ENCODE data around the gene HOXB9.

Gene HOXB9

DNA sequence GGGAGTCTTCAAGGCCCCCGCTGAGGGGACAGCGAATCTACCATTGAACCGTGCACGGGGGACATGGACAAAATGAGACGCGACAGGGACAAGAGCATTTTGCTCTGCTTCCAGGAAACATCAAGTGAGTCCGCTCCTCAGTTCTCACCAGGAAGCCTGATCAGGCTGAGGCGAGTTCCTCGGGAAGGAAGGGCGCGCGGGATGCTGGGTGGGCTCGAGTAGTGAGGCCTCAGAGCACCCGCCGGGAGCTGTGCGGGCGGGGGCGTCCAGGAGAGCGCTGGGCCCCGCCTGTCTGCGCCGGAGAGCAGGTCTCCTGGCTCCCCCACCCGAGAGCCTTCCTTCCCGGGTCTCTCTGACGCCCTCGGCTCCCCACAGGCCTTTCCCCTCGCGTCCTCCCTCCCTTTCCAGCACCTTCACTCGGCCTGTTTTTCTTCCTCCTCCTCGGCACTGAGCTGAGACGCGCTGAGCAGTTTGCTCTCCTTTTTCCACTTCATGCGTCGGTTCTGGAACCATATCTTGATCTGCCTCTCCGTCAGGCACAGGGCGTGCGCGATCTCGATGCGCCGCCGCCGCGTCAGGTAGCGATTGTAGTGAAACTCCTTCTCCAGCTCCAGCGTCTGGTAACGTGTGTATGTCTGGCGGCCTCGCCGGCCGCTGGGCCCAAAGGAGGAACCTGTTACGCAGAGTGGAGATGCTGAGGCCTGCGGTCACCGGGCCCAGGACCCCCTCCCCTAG, 30.0 kb downstream of the HOXB9 start:
- DNase-seq (ENCODE audit: low spot score): no peak

DNA sequence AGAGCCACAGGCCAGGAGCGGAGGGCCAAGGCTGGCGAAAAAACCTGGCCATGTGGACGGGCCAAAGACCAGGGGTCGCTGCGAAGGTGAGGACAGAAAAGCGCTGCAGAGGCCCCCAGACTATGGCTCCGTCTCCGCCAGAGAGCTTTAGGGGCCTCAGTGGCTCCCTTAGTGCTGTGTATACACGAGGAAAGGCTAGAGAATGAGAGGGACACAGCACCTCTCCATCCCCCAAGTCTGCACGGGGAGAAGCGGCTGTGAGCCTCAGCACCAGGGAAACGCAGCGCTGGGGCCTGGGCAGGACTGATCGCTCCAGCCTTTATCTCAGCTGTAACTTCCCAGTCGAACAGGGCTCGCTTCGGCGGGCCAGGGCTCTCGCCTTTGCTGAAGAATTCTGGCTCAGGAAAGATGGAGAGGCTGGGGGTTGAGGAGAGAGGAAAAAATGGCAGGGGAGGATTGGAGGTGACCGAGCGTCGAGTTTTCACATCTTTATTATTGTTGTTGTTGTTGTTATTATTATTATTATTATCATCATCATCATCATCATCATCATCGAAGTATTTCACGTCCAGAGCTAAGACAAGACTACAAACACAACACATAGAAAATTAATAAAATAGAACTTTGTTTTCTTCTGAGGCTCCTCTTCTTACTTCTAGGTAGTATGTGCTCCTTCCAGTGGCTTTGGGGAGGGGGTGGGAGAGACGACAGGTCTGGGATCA, 30.7 kb downstream of the HOXB9 start:
- DNase-seq (ENCODE audit: low spot score): no peak

DNA sequence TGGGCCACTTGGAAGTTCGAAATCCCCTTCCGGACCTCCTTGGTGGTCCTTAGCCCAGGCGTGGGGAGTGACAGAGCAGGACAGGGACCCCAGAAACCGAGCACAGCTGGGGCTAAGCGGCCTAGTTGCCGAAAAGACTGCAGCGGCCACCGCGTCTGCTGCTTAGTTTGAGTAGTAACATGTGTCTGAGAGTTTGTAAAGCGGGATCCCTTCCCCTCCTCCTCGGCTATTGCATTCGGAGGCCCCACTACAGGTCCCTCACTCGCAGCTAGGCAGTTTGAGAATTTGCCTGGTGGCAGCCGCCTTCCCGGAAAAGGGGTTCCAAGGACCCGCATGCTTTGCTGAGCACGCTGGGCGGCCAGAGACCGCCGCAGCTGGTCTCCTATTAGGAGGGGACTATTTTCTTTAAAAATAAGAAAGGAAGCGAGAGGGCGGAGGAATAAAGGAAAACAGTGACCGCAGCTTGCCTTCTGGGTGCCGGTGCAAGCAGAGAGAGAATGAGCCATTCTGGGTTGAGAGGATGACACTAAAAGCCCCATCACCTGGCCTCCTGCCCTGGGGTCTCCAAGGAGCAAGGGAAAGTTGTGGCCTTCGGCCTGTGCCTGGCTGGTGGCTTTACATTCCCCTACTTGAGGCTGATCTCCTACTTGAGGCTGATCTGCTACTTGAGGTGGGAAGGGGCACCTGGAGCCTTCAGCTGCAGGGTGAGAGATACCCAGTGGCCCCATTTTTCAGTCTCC, 31.4 kb downstream of the HOXB9 start:
- DNase-seq (ENCODE audit: low spot score): no peak

DNA sequence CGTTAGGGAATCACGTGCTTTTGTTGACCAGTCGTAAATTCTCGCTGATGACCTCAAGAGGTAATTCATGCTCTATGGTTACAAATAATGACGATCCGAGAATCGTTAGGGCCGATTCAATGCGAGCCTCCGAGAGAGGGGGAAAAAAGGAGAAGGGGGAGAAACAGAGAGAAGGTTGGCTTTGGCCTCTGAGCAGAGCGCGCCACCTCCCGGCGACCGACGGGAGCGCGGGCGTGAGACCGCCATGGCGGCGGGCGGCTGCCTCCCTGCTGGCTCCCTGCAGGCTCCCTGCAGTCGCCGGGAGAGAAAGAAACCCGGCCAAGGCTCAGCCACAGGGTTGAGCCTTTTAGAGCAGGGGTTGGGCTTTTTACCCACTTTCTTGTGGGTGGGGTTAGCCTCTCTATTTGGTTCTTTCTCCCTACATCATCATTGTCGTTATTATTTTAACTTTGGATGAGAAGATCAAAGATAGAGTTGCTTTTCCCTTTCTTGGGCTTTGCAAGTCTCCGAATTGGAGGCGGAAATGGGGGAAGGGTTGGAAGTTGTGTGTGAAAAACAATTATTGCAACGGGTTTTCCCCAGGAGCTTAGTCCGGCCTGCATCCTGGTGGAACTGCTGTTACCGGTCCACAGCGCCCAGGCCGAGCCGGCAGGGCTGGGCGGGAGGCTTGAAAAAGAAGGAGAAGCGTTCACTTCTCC, 32.2 kb downstream of the HOXB9 start:
- DNase-seq (ENCODE audit: low spot score): peak; percentile 93

DNA sequence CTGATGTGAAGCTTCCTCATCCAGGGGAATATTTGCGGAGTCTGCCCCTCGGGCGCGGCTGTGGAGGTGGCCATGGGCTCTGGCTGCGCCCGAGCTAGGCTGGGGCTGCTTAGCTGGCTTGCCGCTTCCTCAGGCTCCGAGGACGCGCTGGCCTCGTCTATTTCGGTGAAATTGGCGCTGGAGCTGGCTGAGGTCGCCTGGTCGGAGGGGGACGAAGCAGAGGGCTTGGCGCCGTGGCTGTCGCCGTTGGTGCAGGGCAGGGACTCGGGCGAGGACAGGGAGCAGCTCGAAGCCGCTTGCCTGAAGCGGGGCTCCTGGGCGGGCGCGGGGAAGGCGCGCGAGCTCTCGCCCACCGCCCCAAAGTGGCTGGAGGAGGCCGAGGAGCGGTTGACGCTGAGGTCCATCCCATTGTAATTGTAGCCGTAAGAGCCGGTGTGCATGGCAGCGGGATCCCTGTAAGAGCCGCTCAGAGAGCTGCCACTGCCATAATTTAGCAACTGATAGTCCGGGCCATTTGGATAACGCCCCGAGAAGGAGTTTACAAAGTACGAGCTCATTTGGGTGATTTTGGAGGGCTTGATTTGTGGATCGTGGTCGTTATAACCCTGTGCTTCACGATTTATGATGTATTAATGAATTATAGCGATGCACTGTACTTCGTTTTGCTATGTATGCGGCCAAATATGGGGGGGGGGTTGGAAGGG, 32.9 kb downstream of the HOXB9 start, which contains the start of gene HOXB5:
HOXB5 (minus strand) TSS at position 654 of the 704 bp plus-strand sequence; CDS start at position 557, 97 bp downstream.
- DNase-seq (ENCODE audit: low spot score): peak; percentile 35

DNA sequence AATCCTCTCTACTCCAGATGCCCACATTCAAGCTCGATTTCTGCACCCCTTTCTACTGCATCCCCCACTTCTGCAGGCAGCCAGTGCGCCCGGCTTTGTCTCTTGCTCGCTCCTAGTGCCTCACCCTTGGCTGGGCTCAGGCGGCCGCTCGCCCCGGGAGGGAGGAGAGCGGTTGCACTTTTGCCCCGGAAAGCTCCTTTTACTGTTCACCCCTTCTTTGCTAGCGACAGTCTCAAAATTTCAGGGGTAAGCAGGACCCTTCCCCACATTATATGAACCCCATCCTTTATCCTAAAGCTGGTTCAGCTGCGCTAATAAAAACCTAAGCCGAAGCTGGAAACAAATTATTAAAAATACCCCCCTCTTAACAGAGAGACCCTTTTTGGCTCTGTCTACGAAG, 33.6 kb downstream of the HOXB9 start:
- DNase-seq (ENCODE audit: low spot score): no peak

DNA sequence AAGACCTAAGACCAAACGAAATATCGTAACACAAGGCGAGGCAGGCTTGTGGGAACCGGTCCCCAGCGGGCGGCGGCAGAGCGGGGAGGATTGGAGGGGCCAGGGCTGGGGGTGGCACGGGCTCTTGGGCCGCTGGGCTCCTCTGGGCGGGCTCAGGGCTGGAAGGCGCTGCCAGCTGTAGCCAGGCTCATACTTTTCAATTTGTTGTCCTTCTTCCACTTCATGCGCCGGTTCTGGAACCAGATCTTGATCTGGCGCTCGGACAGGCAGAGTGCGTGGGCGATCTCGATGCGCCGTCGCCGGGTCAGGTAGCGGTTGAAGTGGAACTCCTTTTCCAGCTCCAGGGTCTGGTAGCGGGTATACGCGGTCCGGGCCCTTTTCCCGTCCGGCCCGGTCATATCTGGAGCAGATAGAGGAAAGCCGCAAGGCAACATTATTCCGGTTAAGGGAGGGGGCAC, 34.1 kb downstream of the HOXB9 start:
- DNase-seq (ENCODE audit: low spot score): no peak

DNA sequence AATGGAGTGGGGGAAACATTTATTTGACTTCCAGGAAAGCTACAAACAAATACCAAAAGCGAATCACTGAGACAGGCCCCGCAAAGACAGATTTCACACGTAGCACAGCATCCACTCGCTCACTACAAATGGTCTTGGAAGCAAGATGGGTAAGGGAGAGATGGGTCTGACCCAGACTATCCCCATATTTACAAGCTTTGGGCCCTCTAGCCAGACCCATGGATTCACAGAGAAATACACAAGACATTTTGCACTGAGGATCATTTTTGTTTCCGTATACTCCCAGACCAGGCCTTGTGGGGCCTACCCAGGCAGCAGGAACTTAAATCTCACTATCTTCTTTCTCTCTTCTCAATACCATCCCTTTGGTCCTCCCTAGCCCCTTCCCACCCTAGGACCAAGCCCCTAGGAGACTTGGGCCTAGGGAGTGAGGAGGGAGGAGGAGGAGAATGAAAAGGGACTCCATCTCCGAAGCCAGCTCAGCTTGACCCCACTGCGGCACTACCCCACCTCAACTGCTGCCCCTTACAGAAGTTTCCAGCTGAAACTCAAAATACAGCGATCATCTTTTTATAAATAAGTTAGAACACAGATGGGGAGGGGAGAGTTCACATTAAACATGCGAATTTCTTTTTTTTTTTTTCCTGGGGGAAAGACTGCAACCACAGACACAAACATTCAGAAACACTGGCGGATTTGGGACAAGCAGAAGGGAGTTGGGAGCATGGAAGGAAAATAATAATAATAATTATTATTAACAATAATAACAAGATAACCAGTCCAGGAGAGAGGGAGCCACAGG, 34.7 kb downstream of the HOXB9 start:
- no peak for DNase-seq (ENCODE audit: low spot score)

DNA sequence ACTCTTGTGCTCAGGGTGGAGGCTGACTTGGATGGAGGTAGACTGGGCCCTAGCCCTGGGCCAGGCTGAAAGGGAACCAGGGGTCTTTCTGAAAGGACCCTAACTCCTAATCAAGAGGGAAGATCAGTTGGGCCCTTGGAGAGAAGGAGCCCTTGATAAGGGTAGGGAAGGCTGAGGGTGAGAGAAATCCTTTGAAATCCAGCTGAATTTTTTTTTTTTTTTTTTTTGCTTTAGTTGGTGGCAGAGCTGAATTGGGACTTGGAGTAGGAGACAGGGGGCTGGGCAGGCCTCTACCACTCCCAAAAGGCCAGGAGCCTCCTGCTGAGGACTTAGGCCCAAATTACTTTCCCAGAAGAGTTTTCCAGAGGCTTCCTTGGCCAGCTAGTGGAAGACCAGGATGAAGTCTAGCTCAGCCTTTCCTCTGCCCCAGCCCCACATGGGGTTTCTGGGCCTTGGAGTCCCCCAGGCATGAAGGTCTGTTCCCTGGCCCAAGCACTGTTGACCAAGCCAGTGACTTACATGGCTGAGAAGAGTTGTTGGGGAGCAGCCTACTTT, 35.5 kb downstream of the HOXB9 start:
- DNase-seq (ENCODE audit: low spot score): no peak

DNA sequence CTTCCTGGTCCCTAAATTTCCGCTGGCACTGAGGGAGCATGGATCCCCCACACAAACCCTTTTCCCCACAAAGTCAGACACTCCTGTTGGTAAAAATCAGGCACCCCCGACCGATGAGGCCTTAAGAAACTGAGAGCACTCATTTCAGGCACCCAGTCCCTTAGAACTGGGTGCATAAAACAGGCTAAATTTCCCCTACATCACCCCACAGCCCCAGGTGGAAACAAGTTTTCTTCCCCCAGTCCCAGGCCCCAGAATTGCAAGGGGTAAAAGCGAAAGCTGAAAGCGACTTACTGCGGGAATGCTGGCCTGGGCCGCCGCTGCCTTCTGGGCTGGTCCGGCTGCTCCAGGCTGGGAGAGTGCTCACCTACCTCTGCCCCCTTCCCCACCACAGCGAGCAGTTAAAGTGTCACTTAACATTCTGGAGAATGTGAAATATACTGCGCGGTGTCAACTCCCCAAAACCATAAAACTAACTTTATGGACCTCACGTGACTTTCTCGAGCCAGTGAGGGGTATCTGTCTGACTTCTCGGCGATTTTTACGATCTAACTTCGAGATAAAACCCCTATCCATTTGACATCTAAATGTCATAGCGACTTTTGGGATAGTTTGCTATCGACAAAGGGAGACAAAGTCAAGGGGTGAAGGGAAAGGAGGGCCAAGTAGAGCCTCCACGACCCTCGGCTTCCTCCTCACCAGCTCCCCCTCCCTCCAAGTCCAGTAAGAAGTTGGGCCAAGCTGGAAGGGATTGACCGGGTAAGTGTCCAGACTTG, 36.1 kb downstream of the HOXB9 start, which contains the start of gene HOXB3:
HOXB3 (minus strand) TSS at position 411 of the 776 bp plus-strand sequence. CDS start 37,767 bp downstream, outside the sequence.
- no peak for DNase-seq (ENCODE audit: low spot score)

DNA sequence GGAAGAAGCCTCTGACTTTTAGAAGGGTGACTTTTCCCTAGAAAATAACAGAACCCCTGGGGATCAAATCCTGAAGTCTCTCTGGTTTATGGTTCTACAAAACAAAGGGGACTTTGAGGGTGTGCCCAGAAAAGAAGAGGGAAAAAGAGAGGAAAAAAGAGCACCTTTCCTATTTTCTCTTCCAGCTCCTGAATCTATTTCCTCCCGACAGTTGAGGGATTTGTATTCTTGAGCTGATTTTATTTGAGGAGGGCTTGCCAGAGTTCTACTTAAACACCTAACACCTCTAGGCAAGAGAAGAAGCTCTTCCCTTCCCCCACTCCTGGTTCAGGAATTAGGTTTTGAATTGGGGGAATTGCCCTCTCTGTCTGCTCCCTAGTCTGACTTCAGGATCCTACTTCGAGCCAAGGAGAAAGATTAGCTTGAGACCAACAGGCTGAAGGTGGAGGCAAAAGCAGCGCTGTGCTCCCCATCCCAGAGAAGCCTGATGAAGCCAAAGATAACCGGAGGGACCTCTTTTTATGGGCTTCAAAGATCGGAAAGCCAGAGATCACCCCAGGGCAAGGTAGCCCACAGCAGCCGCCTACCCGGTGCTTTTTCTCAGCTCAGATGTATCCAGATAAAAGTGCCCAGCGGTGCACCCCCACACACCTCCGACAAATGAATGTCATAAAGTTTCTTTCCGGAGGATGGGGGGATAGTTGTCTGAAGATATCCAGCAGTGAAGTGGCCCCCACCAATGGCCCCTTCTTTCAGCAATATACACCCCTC, 36.9 kb downstream of the HOXB9 start:
- DNase-seq (ENCODE audit: low spot score): no peak

DNA sequence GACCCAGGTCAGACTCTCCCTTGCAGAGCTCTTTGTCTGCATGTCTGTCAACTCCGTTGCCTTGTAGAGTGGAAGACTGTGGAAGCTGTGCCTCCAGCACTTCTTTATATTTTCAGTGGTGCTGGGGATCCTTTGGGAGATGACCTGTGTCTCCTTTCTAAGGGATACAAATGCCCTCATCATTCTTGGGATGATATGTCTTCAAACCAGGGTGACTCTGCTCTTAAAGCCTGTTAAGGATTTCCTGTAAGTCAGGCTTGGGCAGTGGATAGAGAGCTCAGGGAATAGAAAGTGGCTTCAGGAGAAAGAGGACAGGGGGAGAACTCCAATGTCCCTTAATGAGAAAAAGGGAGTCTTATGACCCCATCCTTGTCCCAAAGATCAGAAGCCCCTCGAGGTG, 37.6 kb downstream of the HOXB9 start:
- DNase-seq (ENCODE audit: low spot score): no peak

DNA sequence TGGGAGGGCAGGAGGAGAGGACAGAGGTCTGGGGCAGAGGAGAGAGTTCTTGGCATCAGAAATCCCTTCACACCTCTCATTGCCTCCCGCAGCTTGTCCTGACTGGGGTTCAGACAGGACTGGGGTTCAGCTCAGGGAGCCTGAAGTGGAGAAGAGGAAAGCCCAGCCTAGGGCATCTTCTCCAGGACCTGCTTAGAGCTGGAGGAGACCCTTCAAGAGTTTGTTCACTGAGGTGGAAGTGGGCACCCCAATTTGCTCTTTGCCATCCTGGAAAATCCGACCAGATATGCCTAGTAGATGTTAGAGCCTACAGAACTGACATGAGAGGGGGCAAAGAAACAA, 38.1 kb downstream of the HOXB9 start:
- no peak for DNase-seq (ENCODE audit: low spot score)

DNA sequence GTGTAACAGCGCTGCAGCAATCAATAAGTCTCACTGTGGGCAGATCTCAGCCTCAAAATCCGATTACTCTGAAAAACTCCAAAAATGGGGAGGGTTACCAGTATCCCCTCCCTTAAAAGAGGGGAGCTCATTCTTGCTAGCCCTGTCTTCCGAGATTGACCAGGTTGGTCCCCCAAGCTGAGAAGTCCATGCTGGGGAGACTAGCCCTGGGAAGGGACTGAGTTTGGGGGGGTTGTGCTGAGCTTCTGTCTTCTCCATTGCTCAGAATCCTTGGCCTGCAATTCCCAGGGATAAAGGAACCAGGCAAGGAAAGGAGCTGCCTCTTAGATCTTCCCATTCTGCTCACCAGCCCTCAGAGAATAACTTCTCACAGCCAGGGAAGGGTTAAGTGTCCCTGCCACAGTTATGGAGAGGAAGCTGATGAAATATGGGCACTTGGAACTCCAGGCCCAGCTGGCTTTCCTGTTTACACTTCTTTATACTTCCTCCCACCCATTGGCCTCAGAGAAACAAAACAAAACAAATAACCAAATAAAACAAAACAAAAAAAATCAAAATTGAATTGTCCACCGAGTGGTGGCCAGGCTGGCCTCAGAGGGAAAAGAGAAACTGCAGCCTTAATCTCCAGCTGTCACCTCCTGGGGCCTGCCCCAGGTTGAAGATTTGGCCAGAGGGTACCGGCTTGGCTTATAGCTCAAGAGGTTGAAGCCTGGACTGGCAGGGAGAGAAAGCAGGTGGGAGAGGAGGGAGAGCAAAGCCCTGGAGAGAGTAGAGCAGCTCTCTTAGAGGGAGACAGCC, 38.7 kb downstream of the HOXB9 start:
- no peak for DNase-seq (ENCODE audit: low spot score)

DNA sequence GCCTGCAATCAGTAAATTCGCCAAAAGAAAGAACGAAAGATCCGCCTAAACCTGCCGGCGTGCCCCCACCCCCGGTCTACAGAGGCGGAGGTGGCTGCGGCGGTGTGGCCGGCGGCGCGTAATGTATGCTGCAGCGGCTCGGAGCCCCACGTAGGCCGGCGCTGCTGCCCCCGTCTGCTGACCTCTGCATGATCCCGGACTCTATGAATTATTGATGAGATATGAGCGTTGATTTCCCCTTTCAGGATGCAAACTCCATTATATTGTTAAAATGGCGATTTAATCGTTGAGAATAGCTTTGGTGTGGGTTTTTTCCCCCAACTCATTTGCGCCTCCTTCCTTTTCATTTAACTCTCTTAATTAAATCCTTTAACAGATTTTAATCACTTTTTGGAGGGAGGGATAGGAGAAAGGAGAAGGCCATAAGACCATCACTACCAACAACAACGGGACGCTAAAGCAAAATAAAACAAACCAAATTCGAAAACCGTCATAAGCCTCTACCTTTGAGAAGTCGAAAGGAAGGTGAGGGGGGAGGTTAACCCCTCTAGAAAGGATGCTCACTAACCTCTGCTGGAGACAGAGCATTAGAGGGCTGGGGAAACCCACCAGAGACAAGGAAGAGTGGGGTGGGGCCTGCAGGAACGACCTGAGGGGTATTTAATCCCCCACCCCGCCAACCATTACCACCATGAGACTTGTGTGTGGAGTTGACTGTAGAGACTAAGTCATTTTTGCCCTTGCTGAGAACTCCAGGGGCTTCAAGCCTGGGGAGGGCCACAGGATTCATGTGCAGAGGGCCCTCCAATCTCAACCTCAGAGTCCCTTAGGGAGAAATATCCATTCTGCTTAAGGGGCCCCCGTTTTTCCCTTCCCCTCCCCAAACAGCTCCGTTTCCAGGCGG, 39.6 kb downstream of the HOXB9 start:
- no peak for DNase-seq (ENCODE audit: low spot score)

DNA sequence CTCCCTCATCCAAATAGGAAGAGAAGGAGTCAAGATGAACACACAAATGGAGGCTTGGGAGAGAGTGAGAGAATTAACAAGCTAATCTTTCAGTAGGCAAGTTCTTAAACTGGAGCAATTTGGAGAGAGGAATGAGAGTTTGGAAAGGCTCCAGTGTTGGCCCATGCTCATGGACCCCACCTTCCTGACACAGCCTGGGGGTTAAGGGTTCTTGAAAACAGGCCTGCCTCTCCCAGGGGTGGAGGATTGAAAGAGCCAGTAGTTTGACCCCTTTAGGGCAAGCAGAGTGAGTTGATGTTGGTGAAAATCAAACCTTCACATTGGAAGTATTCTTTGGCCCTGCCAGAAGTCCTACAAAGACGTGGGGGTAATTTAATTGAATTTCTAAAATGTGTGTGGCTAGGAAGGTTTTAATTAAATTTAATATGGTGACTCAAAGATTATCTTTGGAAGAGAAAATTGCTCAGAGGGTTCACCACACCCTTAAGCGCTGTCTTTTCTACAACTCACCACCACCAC, 41.9 kb downstream of the HOXB9 start:
- peak; percentile 50 for DNase-seq (ENCODE audit: low spot score)

All from AG20443 (cell line).